NOMO-1 treated with dmso at 0.1 percent for 144 hours (cell line): ENCODE data around the gene NFIA.
"Not testable (repeated sequence)": the region's sequence is repeated elsewhere in the genome, so short reads cannot be mapped to it uniquely, and the experiment has no call there.

Experiments used
- DNase-seq: peaks from one replicate; lab custom pipeline; 2025; ENCODE audit not compliant: unreplicated experiment; lab: John Stamatoyannopoulos, UW

Gene NFIA

DNA sequence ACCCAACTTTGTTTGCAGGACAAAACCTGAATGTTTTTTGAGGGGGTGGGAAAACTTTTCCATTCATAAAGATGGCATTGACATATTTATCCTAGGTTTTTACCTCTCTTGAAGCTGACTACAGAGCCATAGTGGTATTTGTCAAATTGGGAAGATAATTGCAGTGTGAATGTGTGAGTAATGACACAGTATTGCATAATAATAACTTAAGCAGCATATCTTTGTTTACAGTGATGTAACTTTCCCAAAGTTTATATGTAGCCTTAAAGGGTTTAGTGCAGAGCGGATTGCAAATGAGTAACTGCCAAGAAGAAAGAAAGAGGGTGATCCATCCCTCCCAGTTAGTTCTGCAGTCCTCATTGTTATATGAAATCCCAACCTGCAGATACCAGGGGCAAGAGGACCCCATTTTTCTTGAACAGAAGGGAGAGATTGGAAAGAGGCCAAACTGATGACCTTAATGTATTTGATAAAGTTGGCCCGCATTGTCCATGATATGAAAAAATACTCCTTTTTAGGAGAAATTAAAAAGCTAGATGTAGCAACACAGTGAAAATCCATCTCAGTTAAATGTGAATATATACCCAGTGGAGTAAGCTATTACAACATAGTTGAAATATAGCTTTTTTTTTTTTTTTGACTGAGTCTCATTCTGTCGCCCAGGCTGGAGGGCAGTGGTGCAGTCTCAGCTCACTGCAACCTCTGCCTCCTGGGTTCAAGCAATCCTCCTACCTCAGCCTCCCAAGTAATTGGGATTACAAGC is 23.7 kb upstream of the NFIA start:
- DNase-seq, result no peak

- DNase-seq, result not testable (repeated sequence)
Measured at GRCh38 chr1:61061601-61062000, 20.8 kb upstream of the NFIA start.

DNA sequence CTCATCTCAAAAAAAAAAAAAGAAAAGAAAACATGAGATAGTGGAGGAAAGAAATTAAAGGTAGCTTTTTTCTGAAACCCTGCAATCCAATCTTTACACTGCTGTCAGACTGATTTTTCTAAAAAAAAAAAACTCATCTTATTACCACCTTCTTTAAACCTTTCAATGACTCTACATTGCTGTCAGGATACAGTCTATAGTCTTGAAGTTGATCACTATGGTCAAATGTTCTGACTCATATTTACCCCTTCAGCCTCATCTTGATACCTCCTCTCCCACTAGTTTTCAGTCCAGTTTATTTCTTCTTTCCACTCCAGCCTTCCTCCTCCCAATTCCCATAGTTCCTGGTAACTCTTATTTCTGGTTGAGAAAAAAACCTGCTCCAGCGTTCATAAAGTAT is 17.7 kb upstream of the NFIA start:
- no peak for DNase-seq

DNA sequence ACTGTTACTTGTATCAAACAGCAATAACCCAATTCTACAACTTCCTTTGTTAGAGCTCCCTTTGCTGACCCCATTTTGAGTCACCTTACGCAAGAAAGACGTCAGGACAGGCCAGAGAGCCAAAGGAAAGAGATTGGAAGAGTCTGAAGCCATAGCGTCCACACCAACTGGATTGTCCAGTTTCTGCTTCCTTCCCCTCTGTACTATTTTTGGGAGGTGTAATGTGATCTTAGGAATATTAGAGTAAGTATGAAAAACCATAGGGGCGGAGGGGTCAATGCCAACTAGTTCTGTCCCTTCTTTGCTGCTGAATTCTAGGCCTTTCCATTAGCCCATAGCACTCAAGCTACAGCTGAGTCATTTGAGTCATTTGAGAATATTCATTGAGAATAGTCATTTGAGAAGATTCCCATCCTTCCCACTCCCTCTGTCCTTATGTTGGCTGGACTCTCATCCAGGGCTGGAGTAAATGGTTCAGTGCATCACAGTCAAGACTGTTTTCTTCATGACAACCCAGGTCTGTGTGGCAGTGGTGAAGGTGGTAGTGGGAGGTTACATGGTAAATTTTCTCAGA is 14.8 kb upstream of the NFIA start:
- no peak for DNase-seq

DNA sequence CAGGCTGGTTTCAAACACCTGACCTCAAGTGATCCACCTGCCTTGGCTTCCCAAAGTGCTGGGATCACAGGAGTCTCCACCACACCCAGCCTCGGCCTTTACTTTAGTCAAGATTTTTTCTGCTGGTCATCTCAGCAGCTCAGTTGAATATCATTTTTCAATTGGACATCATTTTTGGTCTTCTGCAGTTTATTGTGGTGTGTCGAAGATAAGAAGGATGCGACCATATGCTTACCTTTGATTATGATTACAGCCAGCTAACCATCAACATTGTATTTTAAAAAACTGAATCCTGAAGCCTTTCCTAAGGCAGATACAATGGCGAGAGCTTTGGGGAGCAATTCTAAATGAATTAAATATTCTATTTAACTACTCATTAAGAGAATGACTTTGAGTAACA is 12.3 kb upstream of the NFIA start:
- no peak for DNase-seq

DNA sequence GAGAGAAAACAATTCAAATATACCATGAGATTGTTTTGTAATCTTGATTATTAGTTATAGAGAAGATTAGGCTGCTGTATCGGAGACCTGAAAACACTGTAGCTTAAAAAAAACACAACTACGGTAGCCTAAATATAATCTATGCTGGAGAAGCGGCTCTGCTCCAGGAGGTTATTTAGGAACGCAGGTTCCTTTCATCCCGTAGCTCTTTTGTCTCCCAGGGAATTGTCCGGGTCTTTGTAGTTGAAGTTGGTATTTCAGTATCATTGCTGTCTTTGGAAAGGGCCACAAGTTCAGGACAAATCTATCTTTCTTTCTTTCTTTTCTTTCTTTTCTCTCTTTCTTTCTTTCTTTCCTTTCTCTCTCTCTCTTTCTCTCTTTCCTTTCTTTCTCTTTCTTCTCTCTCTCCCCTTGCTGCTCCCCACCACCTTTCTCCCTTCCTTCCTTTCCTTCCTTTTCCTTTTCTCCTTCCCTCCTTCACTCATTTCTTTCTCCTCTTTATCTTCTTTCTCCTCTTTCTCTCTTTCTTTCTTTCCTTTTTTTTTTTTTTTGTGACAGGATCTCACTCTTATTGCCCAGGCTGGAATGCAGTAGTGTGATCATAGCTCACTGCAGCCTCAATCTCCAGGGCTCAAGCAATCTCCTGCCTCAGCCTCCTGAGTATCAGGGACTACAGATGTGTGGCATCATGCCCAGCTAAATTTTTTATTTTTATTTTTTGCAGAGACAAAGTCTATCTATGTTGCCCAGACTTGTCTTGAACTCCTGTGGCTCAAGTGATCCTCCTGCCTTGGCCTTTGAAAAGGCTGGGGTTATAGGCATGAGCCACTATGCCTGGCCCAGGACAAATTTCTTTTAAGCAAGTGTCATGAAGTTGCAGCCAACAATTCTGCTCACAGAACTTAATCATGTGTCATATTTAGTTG is 10.9 kb upstream of the NFIA start:
- no peak for DNase-seq

DNA sequence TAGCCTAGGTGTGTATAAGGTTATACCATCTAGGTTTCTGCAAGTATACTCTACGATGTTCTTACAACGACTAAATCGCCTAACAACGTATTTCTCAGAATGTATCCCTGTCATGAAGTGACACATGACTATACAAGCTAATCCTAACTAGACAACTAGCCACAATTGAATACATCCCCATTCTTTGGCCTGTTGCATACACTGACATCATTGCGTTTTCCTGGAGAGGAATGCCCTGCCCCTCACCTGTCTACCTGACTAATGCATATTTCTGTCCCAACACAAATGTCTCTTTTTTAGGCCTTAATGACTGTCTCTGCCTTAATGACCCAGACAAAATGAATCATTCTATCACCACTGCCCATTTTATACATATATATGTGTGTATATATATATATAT is 8.5 kb upstream of the NFIA start:
- no peak for DNase-seq

DNA sequence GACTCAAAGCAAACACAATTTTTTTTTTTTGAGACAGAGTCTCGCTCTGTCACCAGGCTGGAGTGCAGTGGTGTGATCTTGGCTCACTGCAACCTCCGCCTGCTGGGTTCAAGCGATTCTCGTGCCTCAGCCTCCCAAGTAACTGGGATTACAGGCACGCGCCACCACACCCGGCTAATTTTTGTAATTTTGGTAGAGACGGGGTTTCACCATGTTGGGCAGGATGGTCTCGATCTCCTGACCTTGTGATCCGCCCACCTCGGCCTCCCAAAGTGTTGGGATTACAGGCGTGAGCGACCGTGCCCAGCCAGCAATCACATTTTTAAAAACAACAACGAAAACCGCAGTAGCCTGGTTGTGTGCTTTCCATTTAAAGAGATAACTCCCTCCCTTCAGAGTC is 6.5 kb upstream of the NFIA start:
- DNase-seq, result not testable (repeated sequence)

DNA sequence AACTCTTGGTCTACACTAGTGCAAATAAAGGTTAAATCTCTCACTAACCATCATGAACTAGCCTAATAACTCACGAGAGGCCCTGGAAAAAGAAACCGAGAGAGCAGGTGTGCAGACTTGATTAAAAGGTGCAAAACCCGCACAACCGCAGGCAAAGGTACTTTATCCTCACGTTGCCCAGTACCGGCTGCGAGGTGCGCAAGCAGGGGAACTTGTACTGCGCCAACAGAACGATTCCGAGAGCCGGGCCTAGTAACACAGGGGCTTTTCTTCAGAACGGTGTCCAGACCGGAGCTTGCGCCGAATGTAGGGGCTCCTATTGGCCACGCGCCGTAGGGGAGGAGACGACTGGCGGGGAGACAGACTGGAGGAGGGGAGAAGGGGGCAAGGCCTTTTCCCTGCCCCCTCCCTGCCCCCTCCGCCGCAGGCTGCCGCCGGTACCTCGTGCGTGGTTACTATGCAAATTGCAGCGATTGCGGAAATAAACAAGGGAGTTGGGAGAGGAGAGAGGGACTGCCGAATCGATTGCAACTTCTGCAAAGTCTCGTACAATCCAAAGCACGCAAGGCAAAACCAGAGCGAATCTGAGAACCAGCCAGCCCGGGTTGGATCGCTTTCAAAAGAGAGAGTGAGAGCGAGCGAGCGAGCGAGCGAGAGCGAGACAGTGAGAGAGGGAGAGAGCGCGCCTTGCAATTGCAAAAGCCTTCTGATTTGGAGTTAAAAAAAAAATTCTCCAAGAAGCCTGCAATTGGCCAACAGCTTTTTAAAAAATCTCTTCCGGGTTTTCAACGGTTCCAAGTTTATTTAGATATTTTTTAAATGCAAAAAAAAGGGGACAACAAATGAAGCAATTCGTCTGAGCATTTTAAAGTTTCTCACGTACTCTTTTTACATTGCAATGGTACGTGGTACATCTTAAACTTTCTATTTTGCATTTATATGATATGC is 5.4 kb upstream of the NFIA start:
- DNase-seq, result peak; percentile 99

- peak; percentile 98 for DNase-seq
Measured at GRCh38 chr1:61077676-61078541, 4.5 kb upstream of the NFIA start.

DNA sequence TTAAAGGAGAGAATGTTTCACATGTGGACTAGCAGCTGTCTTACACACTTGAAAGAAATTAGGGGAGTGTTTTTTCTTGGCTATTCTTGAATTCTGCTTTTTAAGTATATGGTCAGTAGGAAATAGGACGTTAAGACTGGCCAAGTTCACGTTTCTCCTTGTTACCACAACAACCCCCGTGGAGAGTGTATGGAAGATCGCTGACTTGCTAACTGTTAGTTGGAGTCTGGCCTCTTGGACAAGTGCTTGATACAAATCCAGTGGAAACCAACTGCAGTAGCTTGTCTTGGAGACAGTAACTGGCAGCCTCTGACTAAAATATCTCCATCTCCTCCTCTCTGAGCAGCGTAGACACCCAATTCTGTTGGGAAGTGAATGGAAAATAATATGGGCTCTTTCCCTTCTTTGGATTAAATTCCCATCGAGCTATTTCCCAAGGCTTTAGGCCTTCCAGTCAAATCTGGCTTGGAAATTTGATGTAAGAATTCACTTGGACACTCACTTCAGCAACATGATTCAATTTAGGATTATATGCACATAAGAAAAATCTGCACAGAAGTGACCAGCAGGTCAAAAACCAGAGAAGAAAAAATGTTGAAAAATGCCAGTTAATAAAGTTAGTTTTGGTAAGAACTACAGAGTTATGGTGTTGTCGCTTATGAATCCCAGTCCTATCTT is 3.6 kb upstream of the NFIA start:
- no peak for DNase-seq

- DNase-seq, result no peak
Measured at GRCh38 chr1:61079296-61079897, 3.0 kb upstream of the NFIA start.

GRCh38 chr1:61079898-61080336 is 2.4 kb upstream of the NFIA start:
- DNase-seq, result no peak

DNA sequence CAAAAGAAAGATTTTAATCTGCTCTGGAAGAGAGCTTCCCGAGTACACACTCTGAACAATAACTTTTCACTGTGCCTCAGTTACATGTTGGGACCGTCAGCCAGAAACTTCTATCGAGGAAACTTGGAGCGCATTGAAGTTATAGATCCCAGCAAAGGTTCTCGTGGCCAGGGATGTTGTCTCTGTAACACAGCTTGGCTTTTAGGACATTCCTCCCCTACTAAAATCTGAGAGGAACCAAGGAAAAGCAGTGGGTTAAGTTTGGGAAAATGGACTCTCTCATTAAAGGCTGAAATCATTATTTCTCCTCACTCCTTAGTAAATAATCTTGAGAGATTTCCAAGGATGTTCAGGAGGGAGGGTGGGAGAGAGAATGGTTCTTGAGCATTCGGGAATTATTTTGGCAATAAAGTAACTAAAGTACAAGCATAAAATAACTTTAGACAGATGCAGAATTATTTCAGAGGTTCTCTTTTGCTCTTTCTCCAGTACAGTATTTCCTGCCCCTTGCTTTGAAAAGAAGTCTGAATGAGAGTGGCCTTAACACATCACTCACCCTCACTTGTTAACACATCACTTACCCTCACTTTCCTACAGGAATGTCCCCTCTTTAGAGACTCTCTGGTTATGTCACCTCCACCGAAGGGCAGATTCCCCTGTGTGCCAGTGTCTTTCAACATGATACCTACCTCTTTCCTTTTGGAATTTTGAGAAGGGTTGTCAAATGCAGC is 1.8 kb upstream of the NFIA start:
- no peak for DNase-seq

GRCh38 chr1:61081144-61081685 is 1.1 kb upstream of the NFIA start:
- DNase-seq, result no peak

DNA sequence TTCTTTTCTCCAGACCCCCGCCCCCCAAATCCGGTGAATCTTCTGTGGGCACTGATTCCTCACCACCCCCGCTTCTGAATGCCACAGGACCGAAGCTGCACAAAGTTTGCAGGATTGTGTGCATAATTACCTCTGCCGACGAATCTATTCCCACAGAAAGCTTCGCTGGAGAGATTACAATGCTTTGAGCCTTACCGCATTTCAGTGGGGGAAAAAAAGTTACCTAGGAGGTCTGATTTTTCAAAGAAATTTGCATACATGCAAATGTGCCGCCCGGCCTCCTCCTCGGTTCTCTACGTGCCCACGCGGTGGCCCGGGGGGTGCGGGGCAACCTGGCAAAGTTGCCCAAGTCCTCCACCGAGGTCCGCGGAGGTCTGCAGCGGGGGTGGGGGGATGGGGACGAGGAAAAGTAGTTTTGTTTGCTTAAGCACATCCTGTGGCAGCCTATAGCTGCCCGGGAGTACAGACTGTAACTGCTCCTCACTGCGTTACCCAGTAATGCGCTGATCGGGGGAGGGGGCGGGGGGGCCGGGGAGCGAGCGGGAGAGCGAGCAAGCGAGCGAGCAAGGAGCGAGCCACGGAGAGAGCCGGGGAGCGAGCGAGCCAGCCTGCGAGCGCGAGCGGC is 563 bp upstream of the NFIA start:
- no peak for DNase-seq

DNA sequence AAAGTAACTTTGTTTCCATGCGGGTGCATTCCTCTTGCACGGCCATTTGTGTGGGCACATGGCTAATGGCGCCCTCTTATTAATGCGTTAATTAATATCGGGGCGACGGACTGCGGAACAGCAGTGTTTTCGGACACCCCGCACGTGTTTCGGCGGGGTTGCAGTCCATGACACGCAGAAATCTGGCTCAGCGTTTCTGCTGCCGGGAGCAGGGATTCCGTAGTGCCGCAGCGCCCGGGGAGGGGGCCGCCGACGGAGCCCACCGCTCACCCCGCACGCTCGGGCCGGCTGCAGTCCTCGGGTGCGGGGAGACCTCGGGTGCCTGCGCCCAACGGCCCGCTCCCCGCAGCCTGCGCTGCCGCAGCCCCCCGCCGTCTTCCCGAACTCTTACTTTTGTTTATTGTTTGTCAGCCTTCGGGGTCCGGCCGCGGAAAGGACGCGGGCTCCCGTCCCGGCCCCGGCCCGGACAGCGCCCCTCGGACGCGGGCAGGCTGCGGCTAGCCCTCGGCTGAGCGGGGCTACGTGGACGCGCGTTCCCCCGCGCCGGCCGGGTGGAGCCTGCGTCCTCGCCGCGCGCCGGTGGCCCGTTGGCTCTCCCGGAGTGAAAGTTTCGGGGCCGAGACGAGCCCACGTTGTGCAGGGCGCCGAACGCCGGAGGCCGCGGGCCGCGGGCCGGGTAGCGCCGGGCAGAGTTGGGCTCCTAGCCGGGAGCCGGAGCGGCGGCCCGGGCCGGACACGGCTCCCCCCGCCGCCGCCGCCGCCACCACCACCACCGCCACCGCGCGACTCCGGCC is 849 bp downstream of the NFIA start:
- no peak for DNase-seq
